ENCODE measurements around the gene ERC2.
A peak's percentile ranks its signal among the peaks of the same experiment; 100 is the strongest.

Gene ERC2

DNA sequence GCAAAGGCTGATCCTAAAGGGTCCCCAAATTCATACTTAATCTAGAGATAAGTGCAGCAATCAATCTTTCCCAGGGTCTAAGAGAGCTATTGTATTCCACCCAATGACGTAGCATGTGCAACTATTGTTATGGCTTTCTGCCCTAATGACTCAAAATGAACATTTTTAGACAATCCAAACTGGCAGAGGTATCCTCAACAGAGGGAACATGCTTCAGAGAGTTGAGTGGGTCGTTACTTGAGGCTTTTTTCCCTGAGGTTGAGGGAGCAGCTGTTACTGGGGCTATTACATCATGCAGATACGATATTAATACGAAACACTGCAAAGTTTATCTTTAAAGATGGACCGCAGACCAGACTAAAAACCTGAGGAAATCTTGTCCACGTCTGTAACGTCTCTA lies 702.9 kb downstream of the ERC2 start:
- no peak for ATAC-seq
- no peak for TF ChIP-seq OSR1 (CRISPR knock-in tag; IDR thresholded peaks at IDR 0.05)
- TF ChIP-seq ARNTL (CRISPR knock-in tag; IDR thresholded peaks at IDR 0.05; ENCODE audit: borderline replicate concordance, low read depth): no peak
- TF ChIP-seq, protein P1, sequence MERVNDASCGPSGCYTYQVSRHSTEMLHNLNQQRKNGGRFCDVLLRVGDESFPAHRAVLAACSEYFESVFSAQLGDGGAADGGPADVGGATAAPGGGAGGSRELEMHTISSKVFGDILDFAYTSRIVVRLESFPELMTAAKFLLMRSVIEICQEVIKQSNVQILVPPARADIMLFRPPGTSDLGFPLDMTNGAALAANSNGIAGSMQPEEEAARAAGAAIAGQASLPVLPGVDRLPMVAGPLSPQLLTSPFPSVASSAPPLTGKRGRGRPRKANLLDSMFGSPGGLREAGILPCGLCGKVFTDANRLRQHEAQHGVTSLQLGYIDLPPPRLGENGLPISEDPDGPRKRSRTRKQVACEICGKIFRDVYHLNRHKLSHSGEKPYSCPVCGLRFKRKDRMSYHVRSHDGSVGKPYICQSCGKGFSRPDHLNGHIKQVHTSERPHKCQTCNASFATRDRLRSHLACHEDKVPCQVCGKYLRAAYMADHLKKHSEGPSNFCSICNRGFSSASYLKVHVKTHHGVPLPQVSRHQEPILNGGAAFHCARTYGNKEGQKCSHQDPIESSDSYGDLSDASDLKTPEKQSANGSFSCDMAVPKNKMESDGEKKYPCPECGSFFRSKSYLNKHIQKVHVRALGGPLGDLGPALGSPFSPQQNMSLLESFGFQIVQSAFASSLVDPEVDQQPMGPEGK (CRISPR knock-in tag; IDR thresholded peaks at IDR 0.05; ENCODE audit: borderline replicate concordance): no peak
- TF ChIP-seq TCF4 (CRISPR knock-in tag; IDR thresholded peaks at IDR 0.05; ENCODE audit: borderline replicate concordance): no peak
- TF ChIP-seq ZNF8 (CRISPR knock-in tag; IDR thresholded peaks at IDR 0.05): no peak
- TF ChIP-seq, protein P2, sequence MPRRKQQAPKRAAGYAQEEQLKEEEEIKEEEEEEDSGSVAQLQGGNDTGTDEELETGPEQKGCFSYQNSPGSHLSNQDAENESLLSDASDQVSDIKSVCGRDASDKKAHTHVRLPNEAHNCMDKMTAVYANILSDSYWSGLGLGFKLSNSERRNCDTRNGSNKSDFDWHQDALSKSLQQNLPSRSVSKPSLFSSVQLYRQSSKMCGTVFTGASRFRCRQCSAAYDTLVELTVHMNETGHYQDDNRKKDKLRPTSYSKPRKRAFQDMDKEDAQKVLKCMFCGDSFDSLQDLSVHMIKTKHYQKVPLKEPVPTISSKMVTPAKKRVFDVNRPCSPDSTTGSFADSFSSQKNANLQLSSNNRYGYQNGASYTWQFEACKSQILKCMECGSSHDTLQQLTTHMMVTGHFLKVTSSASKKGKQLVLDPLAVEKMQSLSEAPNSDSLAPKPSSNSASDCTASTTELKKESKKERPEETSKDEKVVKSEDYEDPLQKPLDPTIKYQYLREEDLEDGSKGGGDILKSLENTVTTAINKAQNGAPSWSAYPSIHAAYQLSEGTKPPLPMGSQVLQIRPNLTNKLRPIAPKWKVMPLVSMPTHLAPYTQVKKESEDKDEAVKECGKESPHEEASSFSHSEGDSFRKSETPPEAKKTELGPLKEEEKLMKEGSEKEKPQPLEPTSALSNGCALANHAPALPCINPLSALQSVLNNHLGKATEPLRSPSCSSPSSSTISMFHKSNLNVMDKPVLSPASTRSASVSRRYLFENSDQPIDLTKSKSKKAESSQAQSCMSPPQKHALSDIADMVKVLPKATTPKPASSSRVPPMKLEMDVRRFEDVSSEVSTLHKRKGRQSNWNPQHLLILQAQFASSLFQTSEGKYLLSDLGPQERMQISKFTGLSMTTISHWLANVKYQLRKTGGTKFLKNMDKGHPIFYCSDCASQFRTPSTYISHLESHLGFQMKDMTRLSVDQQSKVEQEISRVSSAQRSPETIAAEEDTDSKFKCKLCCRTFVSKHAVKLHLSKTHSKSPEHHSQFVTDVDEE (CRISPR knock-in tag; IDR thresholded peaks at IDR 0.05): no peak
- TF ChIP-seq ZFP3 (CRISPR knock-in tag; IDR thresholded peaks at IDR 0.05): no peak
- TF ChIP-seq CSRNP3 (CRISPR knock-in tag; IDR thresholded peaks at IDR 0.05): no peak
- no peak for TF ChIP-seq TOX (CRISPR knock-in tag; IDR thresholded peaks at IDR 0.05; ENCODE audit: borderline replicate concordance)
- TF ChIP-seq PPARA (CRISPR knock-in tag; IDR thresholded peaks at IDR 0.05; ENCODE audit: borderline replicate concordance): no peak
- no peak for TF ChIP-seq ZNF70 (CRISPR knock-in tag; IDR thresholded peaks at IDR 0.05)
- no peak for TF ChIP-seq RARB (CRISPR knock-in tag; IDR thresholded peaks at IDR 0.05)
- no peak for TF ChIP-seq BACH2 (CRISPR knock-in tag; IDR thresholded peaks at IDR 0.05; ENCODE audit: borderline replicate concordance)
- TF ChIP-seq, protein P3, sequence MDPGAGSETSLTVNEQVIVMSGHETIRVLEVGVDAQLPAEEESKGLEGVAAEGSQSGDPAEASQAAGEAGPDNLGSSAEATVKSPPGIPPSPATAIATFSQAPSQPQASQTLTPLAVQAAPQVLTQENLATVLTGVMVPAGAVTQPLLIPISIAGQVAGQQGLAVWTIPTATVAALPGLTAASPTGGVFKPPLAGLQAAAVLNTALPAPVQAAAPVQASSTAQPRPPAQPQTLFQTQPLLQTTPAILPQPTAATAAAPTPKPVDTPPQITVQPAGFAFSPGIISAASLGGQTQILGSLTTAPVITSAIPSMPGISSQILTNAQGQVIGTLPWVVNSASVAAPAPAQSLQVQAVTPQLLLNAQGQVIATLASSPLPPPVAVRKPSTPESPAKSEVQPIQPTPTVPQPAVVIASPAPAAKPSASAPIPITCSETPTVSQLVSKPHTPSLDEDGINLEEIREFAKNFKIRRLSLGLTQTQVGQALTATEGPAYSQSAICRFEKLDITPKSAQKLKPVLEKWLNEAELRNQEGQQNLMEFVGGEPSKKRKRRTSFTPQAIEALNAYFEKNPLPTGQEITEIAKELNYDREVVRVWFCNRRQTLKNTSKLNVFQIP (CRISPR knock-in tag; IDR thresholded peaks at IDR 0.05; ENCODE audit: borderline replicate concordance, low read depth): no peak
- TF ChIP-seq, protein P4, sequence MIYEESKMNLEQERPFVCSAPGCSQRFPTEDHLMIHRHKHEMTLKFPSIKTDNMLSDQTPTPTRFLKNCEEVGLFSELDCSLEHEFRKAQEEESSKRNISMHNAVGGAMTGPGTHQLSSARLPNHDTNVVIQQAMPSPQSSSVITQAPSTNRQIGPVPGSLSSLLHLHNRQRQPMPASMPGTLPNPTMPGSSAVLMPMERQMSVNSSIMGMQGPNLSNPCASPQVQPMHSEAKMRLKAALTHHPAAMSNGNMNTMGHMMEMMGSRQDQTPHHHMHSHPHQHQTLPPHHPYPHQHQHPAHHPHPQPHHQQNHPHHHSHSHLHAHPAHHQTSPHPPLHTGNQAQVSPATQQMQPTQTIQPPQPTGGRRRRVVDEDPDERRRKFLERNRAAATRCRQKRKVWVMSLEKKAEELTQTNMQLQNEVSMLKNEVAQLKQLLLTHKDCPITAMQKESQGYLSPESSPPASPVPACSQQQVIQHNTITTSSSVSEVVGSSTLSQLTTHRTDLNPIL (CRISPR knock-in tag; IDR thresholded peaks at IDR 0.05; ENCODE audit: low read depth): no peak
- TF ChIP-seq ZNF565 (CRISPR knock-in tag; conservative IDR thresholded peaks at IDR 0.05; ENCODE audit: low read depth): no peak
- no peak for TF ChIP-seq CSDC2 (CRISPR knock-in tag; IDR thresholded peaks at IDR 0.05)

DNA sequence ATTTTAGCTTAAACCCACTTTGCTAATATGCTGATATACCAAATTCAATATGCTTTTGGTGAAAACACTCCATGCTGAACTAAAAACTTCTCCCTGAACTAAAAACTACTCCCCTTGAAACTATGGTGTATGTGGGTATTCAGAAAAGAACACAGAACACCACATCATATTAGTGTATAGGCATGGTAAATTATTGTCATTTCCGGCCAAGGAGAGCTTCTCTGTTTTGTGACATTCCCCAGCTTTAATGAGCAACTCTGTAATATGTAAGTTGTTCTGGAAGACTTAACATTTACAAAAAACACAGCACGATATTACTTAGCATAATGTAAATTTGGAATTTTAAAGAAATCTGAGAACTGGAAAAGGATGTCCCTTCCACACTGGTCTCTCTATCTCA lies 711.3 kb downstream of the ERC2 start:
- no peak for ATAC-seq
- TF ChIP-seq RARB (CRISPR knock-in tag; IDR thresholded peaks at IDR 0.05): no peak
- TF ChIP-seq ZNF565 (CRISPR knock-in tag; conservative IDR thresholded peaks at IDR 0.05; ENCODE audit: low read depth): no peak
- TF ChIP-seq OSR1 (CRISPR knock-in tag; IDR thresholded peaks at IDR 0.05): no peak
- no peak for TF ChIP-seq ZNF70 (CRISPR knock-in tag; IDR thresholded peaks at IDR 0.05)

GRCh38 chr3:55755516-55756205 lies 712.6 kb downstream of the ERC2 start:
- TF ChIP-seq, protein P4 (CRISPR knock-in tag; IDR thresholded peaks at IDR 0.05; ENCODE audit: low read depth): no peak
- TF ChIP-seq PPARA (CRISPR knock-in tag; IDR thresholded peaks at IDR 0.05; ENCODE audit: borderline replicate concordance) (no peak), TOX (CRISPR knock-in tag; IDR thresholded peaks at IDR 0.05; ENCODE audit: borderline replicate concordance) (no peak), ZFP3 (CRISPR knock-in tag; IDR thresholded peaks at IDR 0.05) (no peak), ZNF70 (CRISPR knock-in tag; IDR thresholded peaks at IDR 0.05) (no peak), ISL1 (CRISPR knock-in tag; IDR thresholded peaks at IDR 0.05) (no peak), ZNF565 (CRISPR knock-in tag; conservative IDR thresholded peaks at IDR 0.05; ENCODE audit: low read depth) (no peak), CSDC2 (CRISPR knock-in tag; IDR thresholded peaks at IDR 0.05) (no peak), CSRNP3 (CRISPR knock-in tag; IDR thresholded peaks at IDR 0.05) (no peak), OSR1 (CRISPR knock-in tag; IDR thresholded peaks at IDR 0.05) (no peak), GLIS3 (CRISPR knock-in tag; IDR thresholded peaks at IDR 0.05) (no peak), ESRRG (CRISPR knock-in tag; IDR thresholded peaks at IDR 0.05) (no peak), TCF4 (CRISPR knock-in tag; IDR thresholded peaks at IDR 0.05; ENCODE audit: borderline replicate concordance) (no peak)
- TF ChIP-seq, protein P1 (CRISPR knock-in tag; IDR thresholded peaks at IDR 0.05; ENCODE audit: borderline replicate concordance): no peak
- ATAC-seq: peak; percentile 49; the same call in 1 of the 3 replicates

All from SK-N-SH treated with all-trans-retinoic acid at 6 μM for 48 hours (cell line).